ENCODE measurements around the gene TFAP2E. TPM values are rescaled to one million over a fixed set of nuclear protein-coding genes. Genes with fewer than 3 reads are reported as not detected.

TFAP2E gene
- total RNA-seq, 4 donors from 2014 or later: 0.22 to 1.5 (median 0.57) TPM; not detected in 1

- no peak for TF ChIP-seq CTCF (IDR thresholded peaks at IDR 0.05; ENCODE audit: low read depth)
Observed at GRCh38 chr1:35631396-35631795, 58.3 kb downstream of the TFAP2E start.

GRCh38 chr1:35633547-35633946 is 60.4 kb downstream of the TFAP2E start:
- TF ChIP-seq CTCF (IDR thresholded peaks at IDR 0.05; ENCODE audit: low read depth): no peak

GRCh38 chr1:35637401-35637809 is 64.3 kb downstream of the TFAP2E start:
- no peak for TF ChIP-seq CTCF (IDR thresholded peaks at IDR 0.05; ENCODE audit: low read depth)

- no peak for TF ChIP-seq CTCF (IDR thresholded peaks at IDR 0.05; ENCODE audit: low read depth)
Observed at GRCh38 chr1:35640380-35641232, 67.5 kb downstream of the TFAP2E start.

GRCh38 chr1:35641233-35641866 is 68.2 kb downstream of the TFAP2E start, which contains the start of gene PSMB2:
PSMB2 (minus strand) TSS chr1:35641526; CDS start chr1:35641432, 94 bp downstream.
- TF ChIP-seq CTCF (IDR thresholded peaks at IDR 0.05; ENCODE audit: low read depth): no peak

- no peak for TF ChIP-seq CTCF (IDR thresholded peaks at IDR 0.05; ENCODE audit: low read depth)
Observed at GRCh38 chr1:35642471-35642955, 69.4 kb downstream of the TFAP2E start.

GRCh38 chr1:35644204-35644603 is 71.1 kb downstream of the TFAP2E start:
- no peak for TF ChIP-seq CTCF (IDR thresholded peaks at IDR 0.05; ENCODE audit: low read depth)

All from subcutaneous adipose tissue (tissue), 4 donors.